NOMO-1 treated with dmso at 0.1 percent for 144 hours (cell line): ENCODE data around the gene SPRY1.
A peak's percentile ranks its signal among the peaks of the same experiment; 100 is the strongest.

Experiments used
- DNase-seq: peaks from one replicate; lab custom pipeline; 2025; ENCODE audit not compliant: unreplicated experiment; lab: John Stamatoyannopoulos, UW

Gene SPRY1, protein sequence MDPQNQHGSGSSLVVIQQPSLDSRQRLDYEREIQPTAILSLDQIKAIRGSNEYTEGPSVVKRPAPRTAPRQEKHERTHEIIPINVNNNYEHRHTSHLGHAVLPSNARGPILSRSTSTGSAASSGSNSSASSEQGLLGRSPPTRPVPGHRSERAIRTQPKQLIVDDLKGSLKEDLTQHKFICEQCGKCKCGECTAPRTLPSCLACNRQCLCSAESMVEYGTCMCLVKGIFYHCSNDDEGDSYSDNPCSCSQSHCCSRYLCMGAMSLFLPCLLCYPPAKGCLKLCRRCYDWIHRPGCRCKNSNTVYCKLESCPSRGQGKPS

DNA sequence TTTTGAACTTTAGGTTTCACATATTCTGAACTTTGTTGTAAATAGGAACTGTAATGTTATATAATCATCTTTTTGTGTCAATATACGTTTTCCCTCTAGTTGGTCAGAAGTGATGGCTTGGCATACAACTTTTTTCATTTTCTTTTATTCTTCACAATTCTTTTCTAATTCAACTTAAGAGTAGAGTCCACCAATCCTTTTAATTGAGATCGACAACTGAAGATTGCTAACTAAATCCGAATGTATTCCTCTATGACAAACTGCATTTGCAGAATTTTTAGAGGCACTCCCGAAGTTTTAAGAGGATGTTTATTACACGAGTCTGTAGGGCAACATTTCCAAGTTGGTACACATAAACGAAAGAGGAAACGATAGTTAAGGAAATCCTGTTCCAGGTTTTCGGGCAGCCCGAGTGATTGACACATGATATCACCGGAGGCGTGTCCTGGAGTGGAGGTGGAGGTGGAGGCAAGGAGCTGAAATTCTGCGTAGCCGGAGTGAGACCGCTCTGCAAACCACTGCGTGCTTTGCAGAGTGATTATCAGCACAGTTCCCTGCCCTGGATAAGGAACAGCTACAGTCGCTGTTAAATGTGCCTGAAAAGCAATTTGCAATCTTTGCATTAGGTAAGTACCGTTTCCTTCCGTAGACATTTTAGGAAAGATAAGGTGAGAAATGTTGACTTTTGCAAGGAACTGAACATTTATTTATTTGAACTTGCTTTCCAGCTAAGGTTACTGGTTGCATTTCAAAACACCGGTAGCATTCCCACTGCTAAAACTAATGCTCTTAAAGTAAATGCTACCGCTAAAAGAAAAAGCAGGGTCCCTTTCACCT, at the start of gene SPRY1:
Gene SPRY1 (plus strand): TSS at position 489 of the 837 bp plus-strand sequence. CDS start 4,797 bp downstream, outside the sequence.
- peak; percentile 89 for DNase-seq

DNA sequence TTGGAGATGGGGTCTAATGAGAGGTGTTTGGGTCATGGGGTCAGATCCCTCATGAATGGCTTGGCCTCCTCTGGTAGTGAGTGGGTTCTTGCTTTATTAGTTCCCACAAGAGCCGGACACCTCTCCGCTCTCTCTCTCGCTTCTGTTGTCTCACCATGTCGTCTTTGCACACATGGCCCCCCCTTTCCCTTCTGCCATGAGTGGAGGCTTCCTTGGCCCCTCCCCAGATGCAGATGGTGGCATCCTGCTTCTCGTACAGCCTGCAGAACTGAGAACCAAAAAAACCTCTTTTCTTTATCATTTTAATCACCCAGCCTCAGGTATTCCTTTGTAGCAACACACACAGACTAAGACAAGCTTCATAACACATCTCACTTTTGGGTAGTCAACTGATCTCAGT, 49.6 kb upstream of the SPRY1 start:
- no peak for DNase-seq

DNA sequence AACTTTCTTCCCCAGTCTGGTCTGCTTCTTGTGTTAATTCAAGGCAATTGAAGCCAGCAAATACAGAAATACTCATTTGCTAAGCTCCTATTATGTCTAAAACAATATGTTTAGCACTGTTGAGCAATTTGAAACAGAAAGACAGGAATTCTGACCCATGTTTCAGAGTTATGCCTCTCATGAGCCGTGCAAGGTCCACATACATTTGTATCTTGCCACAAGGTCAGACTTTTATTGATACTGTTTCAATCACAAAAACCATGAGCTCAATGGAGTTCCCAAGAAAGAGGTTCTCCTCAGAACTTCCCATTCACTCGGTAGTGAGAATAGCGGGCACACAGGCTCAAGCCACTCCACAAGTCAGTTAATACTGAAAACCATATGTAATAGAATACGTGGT, 47.6 kb upstream of the SPRY1 start:
- no peak for DNase-seq

DNA sequence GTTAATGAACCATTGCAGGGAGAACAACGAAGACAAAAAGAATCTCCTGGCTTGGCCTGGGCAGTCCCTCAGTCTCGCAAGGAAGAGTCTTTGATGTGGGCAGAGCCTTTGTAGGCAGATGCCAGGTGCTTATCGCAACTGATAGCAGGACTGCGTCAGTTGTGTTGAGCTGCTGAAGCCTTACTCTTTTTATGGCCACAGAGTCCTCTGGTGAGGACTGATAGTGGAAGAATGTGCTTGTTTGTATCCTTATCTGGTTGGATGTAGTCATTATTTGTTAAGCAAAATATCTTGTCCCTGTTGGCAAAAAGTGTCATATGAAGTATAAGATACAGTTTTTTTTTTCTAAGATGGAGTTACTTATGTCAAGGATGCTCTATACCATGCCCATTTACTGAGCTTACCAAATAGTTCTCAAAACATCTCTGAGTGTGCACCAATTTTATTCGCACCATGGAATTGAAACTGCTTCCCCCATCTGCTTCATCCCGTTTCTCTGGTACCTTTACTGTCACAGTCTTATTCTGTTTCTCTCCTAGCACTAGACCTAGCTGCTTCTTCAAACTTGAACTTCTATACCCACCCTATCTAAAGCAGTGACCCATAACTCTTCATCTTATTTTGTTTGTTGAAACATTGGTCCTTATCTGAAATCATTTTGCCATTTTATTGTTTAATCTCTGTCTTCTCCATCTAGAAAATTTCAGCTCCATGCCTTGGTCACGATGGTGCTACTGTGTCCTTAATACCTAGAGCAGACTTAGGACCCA, 47.0 kb upstream of the SPRY1 start:
- no peak for DNase-seq

DNA sequence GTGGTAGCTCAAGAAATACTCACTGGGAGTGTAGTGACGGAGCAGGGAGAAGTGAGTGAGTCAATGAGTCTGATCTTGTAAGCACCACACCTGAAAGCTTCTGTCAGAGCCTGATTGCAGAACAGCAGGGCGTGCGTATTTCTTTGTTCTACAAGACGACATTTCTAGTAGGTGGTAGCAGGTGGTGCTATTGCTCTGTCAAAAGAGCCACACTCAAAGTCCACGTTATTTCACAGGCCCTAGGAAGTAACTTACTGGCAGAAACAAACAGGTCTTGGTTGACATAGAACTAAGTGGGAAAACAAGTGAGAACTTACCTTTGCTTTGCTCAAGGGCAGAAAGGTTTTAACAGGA, 46.4 kb upstream of the SPRY1 start:
- DNase-seq, result no peak

DNA sequence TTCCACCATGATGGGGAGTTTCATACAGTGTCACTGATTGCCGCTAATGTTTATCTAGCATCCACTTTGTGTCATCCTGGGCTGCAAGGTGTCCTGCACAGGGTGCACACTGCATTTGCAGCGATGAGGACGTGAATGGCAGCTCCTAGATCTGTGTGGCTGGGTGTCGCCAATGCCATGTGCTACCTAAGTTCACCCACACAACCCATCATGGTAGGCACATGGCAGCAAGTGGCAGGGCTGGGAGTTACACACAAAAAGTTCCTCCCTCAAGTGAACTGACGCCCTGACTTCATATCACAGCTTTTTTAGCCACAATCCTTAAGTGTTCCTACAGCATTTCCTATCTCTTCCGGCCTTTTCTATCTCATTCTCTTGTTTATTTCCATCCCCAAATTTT, 45.9 kb upstream of the SPRY1 start:
- DNase-seq, result no peak

DNA sequence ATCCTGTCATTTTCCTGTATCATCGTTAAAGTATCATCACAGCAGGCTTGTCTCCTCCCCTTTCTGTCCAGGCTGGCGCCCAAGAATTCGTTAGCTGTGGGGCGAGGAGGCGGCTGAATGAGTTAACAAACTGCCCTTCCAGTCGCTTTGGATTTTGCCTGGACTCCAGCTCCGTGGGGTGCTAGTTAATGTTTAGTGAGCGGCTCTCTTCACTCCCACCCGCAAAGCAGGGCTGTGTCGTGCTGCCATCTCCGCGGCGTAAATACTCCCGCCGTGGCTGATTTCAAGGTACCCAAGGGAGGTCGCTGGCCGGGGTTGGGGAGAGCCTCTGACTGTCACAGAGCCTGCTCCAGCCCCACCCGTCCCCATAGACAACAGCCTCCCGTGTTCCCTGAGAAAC, 44.9 kb upstream of the SPRY1 start:
- no peak for DNase-seq

DNA sequence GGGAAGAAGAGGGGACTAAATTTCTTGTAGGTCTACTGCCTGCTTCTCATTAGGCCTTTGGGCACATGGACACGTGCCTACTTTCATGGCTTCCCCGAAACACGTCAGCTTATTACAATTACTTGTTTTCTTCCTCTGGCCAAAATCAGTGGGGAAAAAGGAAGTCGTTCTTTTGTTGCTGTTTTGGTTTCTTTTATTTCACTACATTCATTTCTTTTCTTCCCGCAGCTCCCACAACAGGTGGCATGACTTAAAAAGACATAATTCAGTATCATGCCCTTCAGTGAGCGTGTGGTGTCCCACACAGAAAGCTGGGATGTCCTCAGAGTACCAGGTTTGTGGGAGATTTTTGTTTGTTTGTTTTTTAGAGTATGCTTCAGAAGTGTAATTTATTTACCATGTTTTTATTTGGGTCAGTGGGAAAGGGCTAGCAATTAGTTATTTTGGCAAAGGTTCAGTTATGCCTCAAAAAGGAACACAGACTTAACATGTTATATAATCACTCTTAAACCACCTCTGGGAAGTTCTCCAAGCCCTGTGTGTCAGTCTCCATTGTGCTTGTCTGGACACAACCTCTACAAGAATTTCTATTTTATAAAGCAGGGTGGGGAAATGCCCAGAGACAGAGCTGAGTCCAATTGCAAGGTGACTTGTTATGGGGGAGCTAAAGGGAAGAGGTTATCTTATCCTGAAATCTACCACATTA, 44.2 kb upstream of the SPRY1 start:
- no peak for DNase-seq

DNA sequence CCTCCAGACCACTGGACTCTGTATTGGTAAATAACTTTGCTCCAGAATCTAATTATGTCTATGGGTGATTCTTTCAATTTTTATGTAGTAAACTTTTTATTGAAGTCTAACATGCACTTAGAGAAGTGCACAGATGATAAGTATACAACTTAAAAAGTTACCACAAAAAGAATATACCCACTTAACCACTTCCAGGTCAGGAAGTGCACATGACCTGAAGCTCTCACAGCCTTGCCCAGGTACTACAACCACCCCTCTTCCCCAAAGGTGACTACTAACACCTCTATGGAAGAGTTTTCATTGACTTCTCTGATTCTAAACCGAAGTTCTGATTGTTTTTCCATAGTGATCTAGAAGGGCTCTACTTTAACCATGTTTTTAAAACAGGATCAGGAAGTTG, 43.6 kb upstream of the SPRY1 start:
- no peak for DNase-seq

DNA sequence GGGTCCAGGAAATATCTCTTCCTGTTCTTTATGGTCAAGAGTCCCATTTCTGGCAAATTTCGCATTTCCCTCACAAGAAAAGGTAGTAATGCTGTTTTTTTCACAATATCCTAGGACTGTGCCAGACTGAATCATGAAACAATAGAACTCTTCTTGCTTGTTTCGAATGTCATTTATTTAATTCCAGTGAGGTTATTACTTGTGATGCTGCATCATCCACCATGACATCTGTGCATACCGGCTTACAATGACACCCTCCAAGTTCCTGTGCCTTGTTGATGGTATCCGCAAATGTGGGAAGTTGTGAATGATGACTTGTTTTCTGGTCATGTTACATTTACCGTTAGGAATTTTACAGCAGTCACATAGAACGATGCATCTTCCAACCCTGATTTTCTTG, 42.9 kb upstream of the SPRY1 start:
- DNase-seq, result no peak

DNA sequence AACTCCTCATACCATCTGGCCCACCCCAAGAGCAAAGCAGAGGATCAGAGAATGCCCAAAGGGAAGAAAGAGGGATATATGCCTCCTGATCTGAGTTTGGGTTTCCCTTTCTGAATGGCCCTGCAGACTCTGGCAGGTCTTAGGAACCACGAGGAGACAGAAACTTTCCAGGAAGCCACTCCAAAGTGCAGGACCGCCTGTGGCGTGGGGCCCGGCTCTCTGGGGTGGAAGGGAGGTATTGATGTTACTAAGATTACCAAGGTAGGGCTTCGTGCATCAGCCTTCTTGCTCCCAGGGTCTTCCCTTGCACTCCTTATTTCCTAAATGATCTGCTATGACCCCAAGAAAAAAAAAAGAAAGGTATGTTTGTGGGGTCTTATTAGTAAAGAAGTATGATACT, 41.9 kb upstream of the SPRY1 start:
- no peak for DNase-seq

DNA sequence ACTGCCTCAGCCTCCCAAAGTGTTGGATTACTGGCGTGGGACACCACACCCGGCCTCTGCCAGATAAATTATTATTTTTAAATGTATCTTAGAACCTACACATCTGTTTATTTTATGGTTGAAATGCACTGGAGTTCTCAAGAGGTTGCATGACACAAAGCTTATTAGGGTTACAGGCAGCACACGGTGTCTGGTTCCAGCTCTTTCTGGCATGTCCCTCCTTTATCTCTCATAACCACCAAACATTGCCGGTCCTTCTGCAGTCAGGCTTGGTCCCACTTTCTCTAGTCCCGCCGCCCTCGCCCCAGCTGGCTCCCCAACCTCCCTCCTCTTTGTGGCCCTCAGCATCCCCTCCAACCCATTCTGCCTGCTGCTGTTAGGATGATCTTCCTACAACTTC, 39.7 kb upstream of the SPRY1 start:
- no peak for DNase-seq

DNA sequence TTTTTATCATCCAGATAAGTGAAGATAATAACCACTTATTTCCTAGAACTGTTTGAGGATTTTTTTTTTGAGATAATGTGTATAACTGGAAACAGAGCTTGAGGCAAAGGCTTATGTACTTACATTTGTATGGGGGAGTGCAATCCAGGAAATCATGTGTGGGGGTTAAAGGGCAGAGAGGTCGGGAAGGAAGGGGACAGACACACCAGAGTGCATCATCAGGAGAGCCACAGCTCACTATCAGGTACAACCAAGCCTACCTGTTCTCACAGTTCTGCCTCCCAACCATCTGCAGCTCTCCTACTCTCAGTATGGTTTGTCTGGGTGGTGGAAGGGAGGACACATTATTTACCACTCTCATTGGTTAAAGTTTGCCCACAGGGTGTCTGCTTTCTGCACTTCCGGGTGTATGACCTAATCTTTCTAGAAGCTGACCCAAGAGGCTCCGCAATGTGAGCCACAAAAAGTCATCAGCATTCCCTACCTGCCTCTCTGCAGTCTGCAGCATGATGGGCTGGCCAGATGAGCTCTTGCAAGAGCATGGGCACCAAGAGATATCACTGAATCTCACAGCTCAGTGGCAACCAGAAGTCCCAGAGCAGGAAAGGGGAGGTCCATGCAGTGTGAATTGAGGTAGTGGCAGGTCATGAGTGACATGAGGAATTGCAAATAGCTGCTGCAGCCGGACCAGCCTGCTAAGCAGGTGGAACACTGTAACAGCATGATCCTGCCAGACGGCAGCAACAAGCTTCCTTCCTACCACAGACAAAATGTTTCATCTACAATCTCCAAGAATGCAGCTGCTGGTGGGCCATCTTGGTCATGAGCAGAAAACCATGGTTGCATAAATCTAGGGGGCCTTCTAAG, 36.9 kb upstream of the SPRY1 start:
- DNase-seq, result no peak

DNA sequence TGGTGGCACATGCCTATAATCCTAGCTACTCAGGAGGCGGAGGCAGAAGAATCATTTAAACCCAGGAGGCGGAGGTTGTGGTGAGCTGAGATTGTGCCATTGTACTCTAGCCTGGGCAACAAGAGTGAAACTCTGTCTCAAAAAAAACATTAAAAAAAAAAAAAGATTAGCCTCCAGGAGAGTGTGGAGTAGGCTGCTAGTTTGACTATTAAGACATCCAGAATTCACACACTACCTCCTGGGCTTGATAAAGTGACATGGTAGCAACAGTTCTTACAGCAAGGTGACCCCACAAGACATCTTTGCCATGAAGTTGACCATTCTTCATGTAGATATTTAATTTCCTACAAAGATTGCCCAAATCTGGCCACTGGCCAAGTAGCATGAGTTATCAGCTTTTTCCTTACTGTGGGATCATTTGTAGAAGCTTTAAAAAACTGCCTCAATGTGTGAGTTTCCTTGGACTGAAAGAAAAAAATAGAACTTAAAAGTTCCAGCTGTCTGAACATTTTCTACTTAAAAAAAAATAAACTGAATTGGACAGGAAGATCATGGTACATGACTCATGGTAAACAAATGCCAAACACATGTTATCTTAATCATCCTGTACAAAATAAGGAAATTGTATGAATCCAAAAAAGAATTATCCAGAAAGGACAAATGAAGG, 35.3 kb upstream of the SPRY1 start:
- DNase-seq, result no peak

DNA sequence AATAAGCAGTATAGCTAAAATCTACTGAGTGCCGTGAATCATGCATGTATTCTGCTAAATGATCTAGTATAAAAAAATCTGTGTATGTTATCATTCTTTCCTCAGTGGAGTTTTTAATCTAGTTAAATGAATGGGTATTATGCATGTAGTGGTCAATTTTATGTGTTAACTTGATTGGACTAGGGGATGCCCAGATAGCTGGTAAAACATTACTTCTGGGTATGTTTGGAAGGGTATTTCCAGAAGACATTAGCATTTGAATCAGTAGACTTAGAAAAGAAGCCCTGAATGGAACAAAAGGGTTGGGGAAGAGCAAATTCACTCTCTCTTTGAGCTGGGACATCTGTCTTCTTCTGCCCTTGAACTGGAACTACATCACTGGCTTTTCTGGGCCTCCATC, 34.5 kb upstream of the SPRY1 start:
- no peak for DNase-seq

DNA sequence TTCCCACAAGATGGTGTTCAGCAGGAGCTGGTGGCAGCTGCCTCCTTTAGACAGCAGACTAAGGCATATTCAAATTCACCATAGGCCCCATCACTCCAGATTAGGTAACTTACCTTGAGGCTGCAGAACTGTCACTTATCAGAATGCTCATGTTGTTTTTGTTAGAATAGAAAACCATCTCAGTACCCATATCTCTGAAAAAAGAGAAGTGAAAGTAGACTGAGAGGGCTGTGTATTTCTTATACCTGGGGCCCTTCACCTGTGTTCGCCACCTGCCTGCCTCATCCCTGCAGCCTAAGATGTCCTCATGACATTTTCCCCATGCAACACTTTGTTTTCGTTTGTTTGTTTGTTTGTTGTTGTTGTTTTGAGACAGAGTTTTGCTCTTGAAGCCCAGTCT, 32.9 kb upstream of the SPRY1 start:
- no peak for DNase-seq

DNA sequence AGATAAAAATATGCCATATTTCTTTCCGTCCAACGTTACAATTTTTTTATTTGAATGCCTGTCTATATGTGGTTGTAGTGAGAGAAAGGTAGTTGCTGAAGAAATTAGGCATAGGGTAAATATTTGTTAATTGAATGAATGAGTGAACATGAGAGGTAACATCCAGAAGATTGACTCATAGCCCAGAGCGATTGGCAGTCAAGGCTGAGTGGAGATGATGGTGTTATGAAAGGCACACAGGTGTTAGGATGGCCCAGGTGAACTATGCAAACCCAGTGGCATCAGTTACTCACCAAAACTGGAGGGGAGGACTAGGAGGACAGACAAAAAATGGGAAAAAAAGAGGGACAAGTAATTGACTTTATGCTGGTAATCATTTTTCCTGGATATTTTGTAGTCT, 31.7 kb upstream of the SPRY1 start:
- no peak for DNase-seq

DNA sequence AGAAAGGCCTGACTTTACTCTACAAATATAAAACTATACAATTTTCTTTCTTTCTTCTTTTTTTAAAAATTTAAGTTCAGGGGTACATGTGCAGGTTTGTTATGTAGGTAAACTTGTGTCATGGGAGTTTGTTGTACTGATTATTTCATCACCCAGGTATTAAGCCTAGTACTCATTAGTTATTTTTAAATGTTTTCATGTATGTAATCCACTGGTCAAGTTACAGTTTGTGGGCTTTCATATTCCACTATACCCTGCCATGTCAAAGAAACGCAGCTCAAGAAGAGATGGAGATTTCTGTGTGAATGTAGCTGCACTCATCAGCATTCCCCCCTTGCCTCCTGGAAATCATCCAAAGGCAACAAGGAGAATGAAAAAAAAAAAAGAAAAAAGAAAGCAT, 31.2 kb upstream of the SPRY1 start:
- no peak for DNase-seq

DNA sequence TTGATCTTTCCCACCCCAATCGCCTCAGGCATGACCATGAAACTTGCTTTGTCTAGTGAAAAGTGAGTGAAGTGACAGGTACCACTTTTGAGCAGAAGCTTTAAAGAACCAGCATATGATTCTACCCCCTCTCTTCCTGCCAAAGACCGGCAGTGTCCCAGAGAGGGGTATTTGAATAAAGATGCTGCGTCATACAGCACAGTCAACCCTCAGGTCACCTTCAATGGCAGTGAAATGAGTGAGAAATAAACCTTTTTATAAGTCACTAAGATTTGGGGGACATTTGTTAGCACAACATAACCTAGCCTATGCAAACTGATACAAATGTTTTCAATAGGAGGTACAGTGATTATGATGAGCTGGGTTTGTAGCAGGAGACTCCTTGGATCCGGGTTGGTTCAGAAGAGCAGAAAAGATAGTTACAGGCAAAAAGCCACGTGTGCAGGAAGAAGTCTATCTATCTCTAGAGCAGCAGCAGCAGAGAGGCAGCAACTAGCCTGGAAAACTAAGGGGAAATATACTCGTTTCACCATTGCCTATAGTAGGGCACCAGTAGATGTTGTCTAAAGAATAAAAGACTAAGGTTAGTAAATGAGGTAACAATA, 30.3 kb upstream of the SPRY1 start:
- no peak for DNase-seq
